Testis (tissue), 2 donors: ENCODE data around the gene DUSP14.

Experiments
- CTCF ChIP-seq, 3 experiments: fragments of 450-650 bp in 2 of 3; fragments of 200-600 bp in 1 of 3; sonication (generic) in 1 of 3; IDR thresholded peaks; one replicate each; pipeline ENCODE4 v1.5.1; 2016 to 2019; ENCODE audit warnings: antibody characterized with exemption in 3 of 3, mild to moderate bottlenecking in 2 of 3, moderate library complexity in 1 of 3
- POLR2A ChIP-seq: fragments of 450-650 bp; IDR thresholded peaks from one replicate; pipeline ENCODE4 v1.6.1; 2017; ENCODE audit warnings: antibody characterized with exemption, mild to moderate bottlenecking, moderate library complexity

- TF ChIP-seq POLR2A = no peak
- no peak for TF ChIP-seq CTCF (IDR thresholded peaks at IDR 0.05)
Measured at GRCh38 chr17:37446027-37446426, 43.7 kb upstream of the DUSP14 start.
